IgD-negative memory B cell (primary cell): Measurements from ENCODE around the gene FBXL14. TPM values are rescaled to one million over a fixed set of nuclear protein-coding genes. Genes with fewer than 3 reads are reported as not detected.

Source experiments
- H3K27ac Mint-ChIP-seq, 3 donors: one replicate each; pipeline ENCODE4 v1.8.0; 2020 to 2022; ENCODE audit warnings: mild to moderate bottlenecking in 3 of 3, mixed read lengths in 3 of 3, moderate library complexity in 1 of 3
- H3K27me3 Mint-ChIP-seq: one replicate; pipeline ENCODE4 v1.8.0; 2021; ENCODE audit warnings: mixed read lengths
- H3K36me3 Mint-ChIP-seq: one replicate; pipeline ENCODE4 v1.8.0; 2020; ENCODE audit warnings: mild to moderate bottlenecking, mixed read lengths
- H3K4me1 Mint-ChIP-seq, 3 donors: one replicate each; pipeline ENCODE4 v1.8.0; 2020 to 2022; ENCODE audit warnings: mixed read lengths in 3 of 3, mild to moderate bottlenecking in 1 of 3
- H3K4me3 Mint-ChIP-seq, 4 donors: one replicate each; pipeline ENCODE4 v1.8.0; 2020 to 2022; ENCODE audit warnings: mild to moderate bottlenecking in 4 of 4, mixed read lengths in 4 of 4, moderate library complexity in 3 of 4
- H3K9me3 Mint-ChIP-seq, 3 donors: one replicate each; pipeline ENCODE4 v1.8.0; 2020 to 2021; ENCODE audit warnings: mixed read lengths in 3 of 3, mild to moderate bottlenecking in 1 of 3
- polyA plus RNA-seq: library from polyadenylated mRNA; unstranded; fragments of 300-500 nt; fragmentation: Illumina TruSeq; gene quantifications from one replicate; pipeline ENCODE4 v1.2.3, GENCODE V29; 2021

FBXL14 gene
- polyA plus RNA-seq, 1 donor from 2014 or later: 20.5 TPM

GRCh38 chr12:1592444-1593173 lies 1.8 kb downstream of the FBXL14 start:
- H3K36me3 Mint-ChIP-seq: peaks cover 3% of the 10 kb centered on the region
- peaks cover 37 to 52% (median 49%) of the 10 kb centered on the region in 3 donors for H3K4me1 Mint-ChIP-seq
- H3K27ac Mint-ChIP-seq: peak overlapping the region; percentile 89 to 95 (median 91)
- no peaks in the 10 kb centered on the region for H3K9me3 Mint-ChIP-seq
- H3K4me3 Mint-ChIP-seq: peak overlapping the region; percentile 89 to 98 (median 94)
- H3K27me3 Mint-ChIP-seq: no peaks in the 10 kb centered on the region

- no peaks in the 10 kb centered on the region for H3K27me3 Mint-ChIP-seq
- H3K9me3 Mint-ChIP-seq: no peaks in the 10 kb centered on the region
- peaks cover 3% of the 10 kb centered on the region for H3K36me3 Mint-ChIP-seq
- peaks cover 37 to 54% (median 52%) of the 10 kb centered on the region in 3 donors for H3K4me1 Mint-ChIP-seq
- peak overlapping the region; percentile 69 to 95 (median 89) for H3K27ac Mint-ChIP-seq
- peak overlapping the region; percentile 89 to 98 (median 94) for H3K4me3 Mint-ChIP-seq
Observed at GRCh38 chr12:1591543-1591942, 2.8 kb downstream of the FBXL14 start.

- Mint-ChIP-seq H3K36me3 (peaks cover 3% of the 10 kb centered on the region), H3K27me3 (no peaks in the 10 kb centered on the region), H3K27ac (peak overlapping the region in 2 of 3 donors; percentile 88 to 95), H3K4me1 (peaks cover 37 to 54% (median 52%) of the 10 kb centered on the region in 3 donors), H3K4me3 (peak overlapping the region; percentile 68 to 95 (median 87)), H3K9me3 (no peaks in the 10 kb centered on the region)
Observed at GRCh38 chr12:1591034-1591433, 3.3 kb downstream of the FBXL14 start.

GRCh38 chr12:1590221-1590979 lies 4.0 kb downstream of the FBXL14 start:
- Mint-ChIP-seq H3K27ac (peak overlapping the region in 2 of 3 donors; percentile 88 to 95), H3K4me1 (peaks cover 37 to 53% (median 49%) of the 10 kb centered on the region in 3 donors), H3K36me3 (peaks cover 3% of the 10 kb centered on the region), H3K4me3 (peak overlapping the region; percentile 68 to 95 (median 87)), H3K9me3 (no peaks in the 10 kb centered on the region), H3K27me3 (no peaks in the 10 kb centered on the region)

- H3K36me3 Mint-ChIP-seq: peaks cover 3% of the 10 kb centered on the region
- no peaks in the 10 kb centered on the region for H3K9me3 Mint-ChIP-seq
- H3K4me3 Mint-ChIP-seq: peak overlapping the region in 2 of 4 donors; percentile 9 to 66
- H3K27me3 Mint-ChIP-seq: no peaks in the 10 kb centered on the region
- H3K27ac Mint-ChIP-seq: peak overlapping the region in 2 of 3 donors; percentile 24 to 86
- peaks cover 34 to 52% (median 44%) of the 10 kb centered on the region in 3 donors for H3K4me1 Mint-ChIP-seq
Observed at GRCh38 chr12:1588575-1588947, 5.8 kb downstream of the FBXL14 start.

- peaks cover 3% of the 10 kb centered on the region for H3K36me3 Mint-ChIP-seq
- H3K9me3 Mint-ChIP-seq: no peaks in the 10 kb centered on the region
- peaks cover 35 to 54% (median 47%) of the 10 kb centered on the region in 3 donors for H3K4me1 Mint-ChIP-seq
- H3K27ac Mint-ChIP-seq: peak overlapping the region in 2 of 3 donors; percentile 4 to 24
- H3K27me3 Mint-ChIP-seq: no peaks in the 10 kb centered on the region
- peak overlapping the region in 2 of 4 donors; percentile 9 to 66 for H3K4me3 Mint-ChIP-seq
Observed at GRCh38 chr12:1587927-1588574, 6.3 kb downstream of the FBXL14 start.

- Mint-ChIP-seq H3K9me3 (no peaks in the 10 kb centered on the region), H3K27ac (no peak overlapping the region), H3K4me3 (no peak overlapping the region)
Observed at GRCh38 chr12:1584326-1584725, 10.1 kb downstream of the FBXL14 start.

GRCh38 chr12:1583421-1584078 lies 10.8 kb downstream of the FBXL14 start:
- Mint-ChIP-seq H3K4me3 (peak overlapping the region in 3 of 4 donors; percentile 2 to 70 (median 66)), H3K27ac (peak overlapping the region in 1 of 3 donors; percentile 21), H3K36me3 (no peaks in the 10 kb centered on the region), H3K27me3 (no peaks in the 10 kb centered on the region), H3K4me1 (peaks cover 12 to 28% (median 21%) of the 10 kb centered on the region in 3 donors), H3K9me3 (no peaks in the 10 kb centered on the region)

More at GRCh38 chr12:1584326-1584725, 10.1 kb downstream of the FBXL14 start:
- H3K27me3 Mint-ChIP-seq: no peaks in the 10 kb centered on the region
- no peaks in the 10 kb centered on the region for H3K36me3 Mint-ChIP-seq
- peaks cover 14 to 32% (median 25%) of the 10 kb centered on the region in 3 donors for H3K4me1 Mint-ChIP-seq

GRCh38 chr12:1582709-1583050 lies 11.7 kb downstream of the FBXL14 start:
- Mint-ChIP-seq H3K9me3 (no peaks in the 10 kb centered on the region), H3K4me1 (peaks cover 6 to 19% (median 13%) of the 10 kb centered on the region in 3 donors), H3K36me3 (no peaks in the 10 kb centered on the region), H3K27ac (no peak overlapping the region), H3K4me3 (no peak overlapping the region), H3K27me3 (no peaks in the 10 kb centered on the region)

GRCh38 chr12:1581973-1582708 lies 12.2 kb downstream of the FBXL14 start:
- H3K27ac Mint-ChIP-seq: no peak overlapping the region
- H3K4me1 Mint-ChIP-seq: peaks cover 5 to 14% (median 11%) of the 10 kb centered on the region in 3 donors
- no peaks in the 10 kb centered on the region for H3K9me3 Mint-ChIP-seq
- no peaks in the 10 kb centered on the region for H3K36me3 Mint-ChIP-seq
- no peak overlapping the region for H3K4me3 Mint-ChIP-seq
- H3K27me3 Mint-ChIP-seq: no peaks in the 10 kb centered on the region

GRCh38 chr12:1580526-1580925 lies 13.9 kb downstream of the FBXL14 start:
- Mint-ChIP-seq H3K36me3 (no peaks in the 10 kb centered on the region), H3K9me3 (no peaks in the 10 kb centered on the region), H3K27me3 (no peaks in the 10 kb centered on the region), H3K4me3 (no peak overlapping the region), H3K4me1 (peaks cover 5 to 14% (median 14%) of the 10 kb centered on the region in 3 donors), H3K27ac (no peak overlapping the region)

- H3K4me1 Mint-ChIP-seq: peaks cover 6 to 14% (median 14%) of the 10 kb centered on the region in 3 donors
- H3K36me3 Mint-ChIP-seq: no peaks in the 10 kb centered on the region
- H3K4me3 Mint-ChIP-seq: no peak overlapping the region
- no peaks in the 10 kb centered on the region for H3K9me3 Mint-ChIP-seq
- H3K27ac Mint-ChIP-seq: no peak overlapping the region
- H3K27me3 Mint-ChIP-seq: no peaks in the 10 kb centered on the region
Observed at GRCh38 chr12:1579651-1580435, 14.5 kb downstream of the FBXL14 start.

GRCh38 chr12:1576410-1577241 lies 17.8 kb downstream of the FBXL14 start:
- peaks cover 0 to 1% (median 0%) of the 10 kb centered on the region in 3 donors for H3K9me3 Mint-ChIP-seq
- H3K27ac Mint-ChIP-seq: no peak overlapping the region
- H3K4me1 Mint-ChIP-seq: peaks cover 0 to 7% (median 2%) of the 10 kb centered on the region in 3 donors
- H3K4me3 Mint-ChIP-seq: no peak overlapping the region
- H3K36me3 Mint-ChIP-seq: no peaks in the 10 kb centered on the region
- no peaks in the 10 kb centered on the region for H3K27me3 Mint-ChIP-seq
